HK-2 (cell line): ENCODE data around the gene SMARCD1.

Experiments used
- DNase-seq: peaks from one replicate; pipeline ENCODE4 v3.0.0-alpha.2; 2018; ENCODE audit not compliant: unreplicated experiment

SMARCD1 gene

GRCh38 chr12:50084775-50085614 is at the start of gene SMARCD1:
Gene SMARCD1, plus strand, starts transcription at chr12:50085342. Its CDS starts 28 bp downstream, at chr12:50085370.
- peak; percentile 90 for DNase-seq

GRCh38 chr12:50038336-50038735 is 46.8 kb upstream of the SMARCD1 start:
- no peak for DNase-seq

GRCh38 chr12:50039151-50039835 is 45.8 kb upstream of the SMARCD1 start:
- peak; percentile 86 for DNase-seq

GRCh38 chr12:50040657-50041056 is 44.5 kb upstream of the SMARCD1 start:
- DNase-seq, result no peak

- DNase-seq, result no peak
Observed at GRCh38 chr12:50041062-50041860, 43.9 kb upstream of the SMARCD1 start.

- no peak for DNase-seq
Observed at GRCh38 chr12:50041962-50042361, 43.2 kb upstream of the SMARCD1 start.

GRCh38 chr12:50042693-50043092 is 42.4 kb upstream of the SMARCD1 start:
- DNase-seq, result no peak

DNA sequence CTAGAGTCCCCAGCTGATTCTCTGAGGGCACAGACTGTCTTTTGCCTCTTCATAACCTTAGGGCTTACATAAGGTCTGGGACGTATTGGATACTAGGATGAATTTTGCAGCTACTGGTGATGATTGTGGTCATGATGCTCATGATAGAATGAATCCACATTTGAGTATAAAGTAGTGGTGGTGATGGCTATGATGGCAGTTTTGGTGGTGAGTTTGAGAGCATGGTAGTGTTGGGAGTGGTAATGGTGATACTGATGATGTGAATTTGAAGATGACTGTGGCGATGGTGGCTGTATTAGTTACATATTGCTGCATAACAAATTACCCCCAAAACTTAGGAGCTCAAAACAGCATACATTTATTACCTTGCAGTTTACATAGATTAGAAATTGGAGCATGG is 41.8 kb upstream of the SMARCD1 start:
- no peak for DNase-seq

- no peak for DNase-seq
Observed at GRCh38 chr12:50043854-50044253, 41.3 kb upstream of the SMARCD1 start.

- no peak for DNase-seq
Observed at GRCh38 chr12:50047693-50048250, 37.4 kb upstream of the SMARCD1 start.

DNA sequence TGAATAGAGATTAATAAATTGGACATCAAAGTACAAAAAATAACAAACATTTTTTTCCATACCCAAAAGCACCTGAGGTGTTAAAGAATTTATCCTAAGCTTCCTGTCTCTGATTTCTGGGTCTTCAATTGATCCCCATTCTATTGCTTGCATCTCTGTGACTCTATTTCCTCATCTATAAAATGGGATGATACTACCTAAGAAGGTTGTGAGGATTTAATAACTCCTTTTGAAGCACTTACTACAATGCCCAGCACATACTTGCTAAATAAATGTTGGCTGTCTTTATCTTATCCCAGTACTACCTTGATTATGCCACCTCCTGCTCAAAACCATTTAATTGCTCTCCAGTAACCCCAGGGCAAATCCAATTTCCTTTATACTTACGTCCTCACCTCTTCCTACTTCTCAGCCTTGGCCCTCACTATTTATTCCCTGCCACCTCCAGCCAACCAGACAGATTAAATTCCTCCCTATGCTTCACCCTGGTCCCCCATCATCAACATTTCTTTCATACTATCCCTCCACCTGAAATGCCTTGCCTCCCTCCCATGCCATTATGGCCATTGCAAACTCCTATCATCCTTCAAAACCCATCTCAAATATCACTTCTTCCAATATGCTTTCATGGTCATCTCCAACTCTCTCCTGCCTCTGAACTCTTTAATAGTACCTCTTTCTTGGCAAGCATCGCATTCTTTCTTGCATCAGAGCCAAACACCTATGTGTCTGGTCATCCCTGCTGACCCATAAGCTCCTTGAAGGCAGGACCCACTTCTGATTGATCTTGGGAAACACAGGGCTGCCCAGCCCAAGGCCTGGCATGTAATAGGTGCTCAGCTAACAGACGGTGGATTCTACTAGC is 35.7 kb upstream of the SMARCD1 start:
- no peak for DNase-seq

GRCh38 chr12:50050119-50050385 is 35.1 kb upstream of the SMARCD1 start:
- no peak for DNase-seq

DNA sequence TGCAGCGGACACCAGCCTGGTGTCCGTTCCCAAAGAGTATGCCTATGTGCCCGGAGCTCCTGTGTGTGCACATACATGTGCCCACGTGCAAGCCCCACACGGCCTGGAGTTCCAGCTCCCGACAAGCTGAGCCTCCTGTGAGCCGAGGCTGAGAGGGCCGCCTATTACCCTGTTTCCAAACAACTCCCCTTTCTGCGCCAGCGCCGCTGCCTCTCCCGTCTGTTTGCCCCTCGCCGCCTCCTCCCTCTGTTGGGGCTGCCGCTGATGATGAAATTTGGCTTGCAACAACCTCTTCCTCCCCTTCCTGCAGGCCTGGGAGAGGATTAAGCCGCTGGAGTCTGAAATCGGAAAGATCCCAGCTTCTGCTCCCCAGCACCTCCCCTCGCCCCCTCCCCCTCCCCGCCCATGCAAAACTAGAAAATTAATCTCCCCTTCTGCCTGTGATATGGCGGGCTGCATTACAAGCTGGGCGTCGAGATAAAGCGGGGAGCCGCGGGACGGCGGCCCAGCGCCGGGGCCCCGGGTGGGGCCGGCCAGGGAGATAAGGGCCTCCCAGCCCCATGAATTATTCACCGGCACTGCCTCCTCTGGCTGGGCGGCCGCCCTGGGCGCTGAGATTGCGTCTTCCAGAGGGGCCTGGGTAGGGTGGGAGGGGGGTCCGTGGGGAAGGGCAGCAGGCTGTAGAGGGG is 34.6 kb upstream of the SMARCD1 start:
- DNase-seq, result no peak

GRCh38 chr12:50051101-50051806 is 33.9 kb upstream of the SMARCD1 start:
- no peak for DNase-seq

GRCh38 chr12:50052544-50052943 is 32.6 kb upstream of the SMARCD1 start:
- no peak for DNase-seq

DNA sequence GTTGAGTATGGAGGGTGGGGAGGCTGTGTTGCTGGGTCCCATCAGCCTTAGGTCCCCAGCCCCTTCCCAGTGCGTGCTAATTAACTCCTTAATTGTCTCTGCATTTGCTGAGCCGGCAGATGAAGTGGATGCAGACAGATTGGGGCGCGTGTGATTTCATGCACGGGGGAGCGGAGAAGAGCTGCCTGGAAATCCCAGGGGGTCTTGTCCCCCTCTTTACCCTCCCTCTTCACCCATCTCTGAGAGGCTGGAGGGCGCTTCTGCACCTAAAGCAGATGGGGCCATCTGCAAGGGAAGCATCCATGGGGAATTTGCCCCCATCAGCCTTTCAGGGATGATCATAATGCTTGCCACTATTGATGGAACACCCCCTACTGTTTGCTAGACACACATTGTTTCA is 32.2 kb upstream of the SMARCD1 start:
- no peak for DNase-seq

- DNase-seq, result no peak
Observed at GRCh38 chr12:50053583-50053982, 31.6 kb upstream of the SMARCD1 start.

DNA sequence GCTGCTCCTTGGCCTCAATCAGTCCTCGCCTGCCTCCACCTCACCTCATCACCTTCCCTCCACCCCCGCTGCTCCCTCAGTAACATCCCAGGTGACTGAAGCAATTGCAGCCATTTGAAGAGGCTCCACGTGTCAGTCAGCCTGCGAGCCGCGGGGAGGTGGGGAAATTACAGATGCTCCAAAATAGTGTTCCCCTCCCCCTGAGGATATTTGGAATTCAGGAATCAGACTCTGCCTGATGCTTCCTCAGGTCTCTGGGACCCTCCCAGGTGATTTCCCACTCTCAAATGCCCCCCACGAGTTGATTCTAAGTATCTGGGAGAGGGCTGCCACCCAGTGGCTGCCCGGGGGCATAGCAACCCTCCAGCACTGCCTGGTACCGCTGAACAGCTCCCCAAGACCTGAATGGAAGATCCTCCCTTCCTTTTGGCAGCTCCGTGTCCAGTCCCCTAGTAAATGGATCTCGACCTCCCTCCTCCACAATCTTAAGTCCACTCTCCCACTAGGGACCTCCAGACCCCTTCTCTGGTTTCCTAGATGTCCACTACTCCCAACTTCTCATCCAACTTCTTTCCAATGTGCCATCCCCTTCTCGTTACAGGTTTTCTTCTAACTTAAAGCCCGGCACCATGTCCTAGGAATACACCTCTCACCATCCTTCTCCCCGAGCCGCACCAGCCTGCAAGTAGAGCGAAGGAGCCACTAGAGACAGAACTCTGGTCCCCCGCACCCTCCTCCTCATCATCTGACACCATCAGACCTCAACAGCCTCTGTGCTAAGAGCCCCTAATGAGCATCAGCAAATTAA is 29.1 kb upstream of the SMARCD1 start:
- peak; percentile 47 for DNase-seq

- no peak for DNase-seq
Observed at GRCh38 chr12:50056639-50056976, 28.5 kb upstream of the SMARCD1 start.
